Upper lobe of left lung (tissue), 4 donors: ENCODE data around the gene SCARB1.

Experiments
- EP300 ChIP-seq, 4 donors: sonication (generic); formaldehyde crosslinking; IDR thresholded peaks; one replicate each; pipeline ENCODE4 v1.5.1; 2017; ENCODE audit warnings: antibody characterized with exemption in 4 of 4, control low read depth in 2 of 4
- POLR2A ChIP-seq, 4 donors: fragments of 450-650 bp; IDR thresholded peaks; one replicate each; pipeline ENCODE4 v1.5.1; 2016 to 2017; ENCODE audit warnings: antibody characterized with exemption in 4 of 4, mild to moderate bottlenecking in 2 of 4
- TF ChIP-seq, protein P1 (sequence below), 6 experiments: fragments of 450-650 bp in 4 of 6; fragments of 200-600 bp in 2 of 6; sonication (generic) in 2 of 6; IDR thresholded peaks; one replicate each; pipeline ENCODE4 v1.5.1; 2016 to 2019; ENCODE audit warnings: antibody characterized with exemption in 6 of 6

DNA sequence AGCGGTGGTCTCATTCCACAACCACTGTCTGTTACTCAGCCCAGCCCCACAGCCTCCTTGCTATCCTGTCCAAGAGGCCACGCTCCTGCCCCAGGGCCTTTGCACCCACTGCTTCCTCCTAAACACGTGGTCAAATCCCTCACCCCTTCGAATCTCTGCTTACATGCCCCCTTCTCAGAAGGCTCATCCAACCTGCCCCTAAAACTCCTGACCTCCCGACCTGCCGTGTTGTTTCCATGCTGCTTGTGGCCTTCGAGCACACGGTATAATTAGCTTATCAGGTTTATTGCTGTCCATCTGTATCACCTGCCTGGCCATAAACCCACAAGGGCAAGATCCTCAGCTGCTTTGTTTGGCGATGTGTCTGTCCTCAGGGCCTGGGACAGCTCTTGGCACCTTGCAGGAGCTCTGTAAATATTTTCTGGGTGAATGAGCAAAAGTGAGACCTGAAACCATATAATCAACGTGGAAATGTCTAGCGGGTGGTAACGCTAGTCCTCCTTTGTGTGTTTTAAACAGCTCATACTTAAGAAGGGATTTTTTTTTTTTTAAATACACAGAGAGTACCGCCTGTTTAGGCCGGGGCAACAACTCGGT lies 36.0 kb downstream of the SCARB1 start:
- no peak for TF ChIP-seq POLR2A (IDR thresholded peaks at IDR 0.05)
- TF ChIP-seq, protein P1, sequence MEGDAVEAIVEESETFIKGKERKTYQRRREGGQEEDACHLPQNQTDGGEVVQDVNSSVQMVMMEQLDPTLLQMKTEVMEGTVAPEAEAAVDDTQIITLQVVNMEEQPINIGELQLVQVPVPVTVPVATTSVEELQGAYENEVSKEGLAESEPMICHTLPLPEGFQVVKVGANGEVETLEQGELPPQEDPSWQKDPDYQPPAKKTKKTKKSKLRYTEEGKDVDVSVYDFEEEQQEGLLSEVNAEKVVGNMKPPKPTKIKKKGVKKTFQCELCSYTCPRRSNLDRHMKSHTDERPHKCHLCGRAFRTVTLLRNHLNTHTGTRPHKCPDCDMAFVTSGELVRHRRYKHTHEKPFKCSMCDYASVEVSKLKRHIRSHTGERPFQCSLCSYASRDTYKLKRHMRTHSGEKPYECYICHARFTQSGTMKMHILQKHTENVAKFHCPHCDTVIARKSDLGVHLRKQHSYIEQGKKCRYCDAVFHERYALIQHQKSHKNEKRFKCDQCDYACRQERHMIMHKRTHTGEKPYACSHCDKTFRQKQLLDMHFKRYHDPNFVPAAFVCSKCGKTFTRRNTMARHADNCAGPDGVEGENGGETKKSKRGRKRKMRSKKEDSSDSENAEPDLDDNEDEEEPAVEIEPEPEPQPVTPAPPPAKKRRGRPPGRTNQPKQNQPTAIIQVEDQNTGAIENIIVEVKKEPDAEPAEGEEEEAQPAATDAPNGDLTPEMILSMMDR (IDR thresholded peaks at IDR 0.05), result no peak
- TF ChIP-seq EP300 (IDR thresholded peaks at IDR 0.05), result no peak
